Body of pancreas (tissue), 4 donors: ENCODE measurements around the gene S1PR2. TPM values are rescaled to one million over a fixed set of nuclear protein-coding genes. Genes with fewer than 3 reads are reported as not detected.

Experiments used
- ATAC-seq: fragments of 150-250 bp; one replicate; pipeline ENCODE4 v1.9.1; 2016
- DNase-seq, 4 donors: peaks; one replicate each; pipeline ENCODE4 v3.0.0-alpha.2; 2019
- H3K27ac ChIP-seq, 4 donors: fragments of 200-600 bp; sonication (generic); 1 replicate in 3 of 4; 2 replicates in 1 of 4; pipeline versions ENCODE4 v1.5.1 to v1.6.1; 2016 to 2019; ENCODE audit warnings: mild to moderate bottlenecking in 1 of 4, mixed read lengths in 1 of 4, moderate library complexity in 1 of 4
- H3K27me3 ChIP-seq, 2 donors: fragments of 200-600 bp; sonication (generic); one replicate each; pipeline ENCODE4 v1.6.0; 2016; ENCODE audit warnings: mild to moderate bottlenecking in 1 of 2
- H3K36me3 ChIP-seq, 2 donors: fragments of 200-600 bp; sonication (generic); replicated peaks in 1 of 2; 2 replicates each; pipeline ENCODE4 v1.5.1; 2016; ENCODE audit warnings: low read depth in 2 of 2; ENCODE audit not compliant: insufficient read depth in 1 of 2
- H3K4me1 ChIP-seq: fragments of 200-600 bp; sonication (generic); one replicate; pipeline ENCODE4 v1.6.0; 2016
- H3K4me3 ChIP-seq, 2 donors: fragments of 200-600 bp; sonication (generic); 1 replicate in 1 of 2; 2 replicates in 1 of 2; pipeline ENCODE4 v1.5.1; 2016 to 2019
- H3K9me3 ChIP-seq, 3 donors: fragments of 200-600 bp; sonication (generic); 1 replicate in 2 of 3; 2 replicates in 1 of 3; pipeline ENCODE4 v1.5.1; 2016
- POLR2A ChIP-seq, 3 donors: fragments of 450-650 bp; IDR thresholded peaks; one replicate each; pipeline ENCODE4 v1.6.1; 2016; ENCODE audit warnings: antibody characterized with exemption in 3 of 3, mild to moderate bottlenecking in 2 of 3
- WGBS, 2 donors: methylation state at CpG; one replicate each; pipeline ENCODE4 v1.1.5; 2017; 5-methylcytosine and 5-hydroxymethylcytosine counted together
- intact Hi-C: fragments of 100-400 bp; cut with DNase I; formaldehyde crosslinking; loops from one replicate; pipeline ENCODE4 v1.15.1; 2023
- total RNA-seq, 2 donors: library from RNA; depleted of rRNA; stranded (reverse); fragments of >200 nt; gene quantifications; one replicate each; pipeline ENCODE4 v1.1.0, GENCODE V29; 2016
- TF ChIP-seq, protein P1 (sequence below), 7 experiments: fragments of 450-650 bp in 4 of 7; fragments of 200-600 bp in 3 of 7; sonication (generic) in 3 of 7; IDR thresholded peaks; one replicate each; pipeline ENCODE4 v1.5.1; 2016 to 2019; ENCODE audit warnings: antibody characterized with exemption in 7 of 7

Gene S1PR2
- total RNA-seq, 2 donors from 2014 or later: 2.6 to 3.6 TPM

DNA sequence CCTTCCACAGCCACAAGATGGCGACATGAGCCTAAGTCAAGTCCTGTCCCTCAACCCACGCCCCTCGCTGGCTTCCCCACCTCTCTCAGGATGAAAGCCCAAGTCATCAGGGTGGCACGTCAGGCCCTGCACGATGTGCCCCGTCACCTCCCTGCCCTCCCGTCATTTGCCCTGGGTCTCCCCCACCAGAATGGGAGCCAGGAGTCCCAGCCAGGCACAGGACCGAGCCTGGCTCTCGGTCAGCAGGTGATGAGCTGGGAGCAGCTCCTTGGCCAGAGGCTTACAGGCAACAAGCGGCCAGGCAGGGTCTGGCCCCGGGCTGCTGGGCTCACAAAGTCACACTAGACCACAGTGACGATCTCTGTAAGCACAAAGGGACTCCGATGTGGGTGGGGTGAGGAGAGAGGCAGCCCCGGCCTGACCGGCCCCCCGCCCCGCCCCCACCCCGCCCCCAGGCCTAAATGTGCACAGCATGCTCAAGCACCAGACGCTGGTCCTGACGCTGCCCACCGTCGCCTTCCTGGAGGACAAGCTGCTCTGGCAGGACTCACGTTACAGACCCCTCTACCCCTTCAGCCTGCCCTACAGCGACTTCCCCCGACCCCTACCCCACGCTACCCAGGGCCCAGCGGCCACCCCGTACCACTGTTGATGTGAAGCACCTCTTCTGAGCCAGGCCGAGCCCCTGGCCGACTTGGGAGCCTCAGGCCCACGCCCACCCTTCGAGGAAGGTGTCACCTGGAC, 28.2 kb upstream of the S1PR2 start:
- no peak overlapping the region for H3K27ac ChIP-seq
- H3K4me3 ChIP-seq: no peak overlapping the region
- no peaks in the 10 kb centered on the region for H3K27me3 ChIP-seq
- H3K4me1 ChIP-seq: peaks cover 3% of the 10 kb centered on the region
- no peak for TF ChIP-seq POLR2A (IDR thresholded peaks at IDR 0.05)
- TF ChIP-seq, protein P1, sequence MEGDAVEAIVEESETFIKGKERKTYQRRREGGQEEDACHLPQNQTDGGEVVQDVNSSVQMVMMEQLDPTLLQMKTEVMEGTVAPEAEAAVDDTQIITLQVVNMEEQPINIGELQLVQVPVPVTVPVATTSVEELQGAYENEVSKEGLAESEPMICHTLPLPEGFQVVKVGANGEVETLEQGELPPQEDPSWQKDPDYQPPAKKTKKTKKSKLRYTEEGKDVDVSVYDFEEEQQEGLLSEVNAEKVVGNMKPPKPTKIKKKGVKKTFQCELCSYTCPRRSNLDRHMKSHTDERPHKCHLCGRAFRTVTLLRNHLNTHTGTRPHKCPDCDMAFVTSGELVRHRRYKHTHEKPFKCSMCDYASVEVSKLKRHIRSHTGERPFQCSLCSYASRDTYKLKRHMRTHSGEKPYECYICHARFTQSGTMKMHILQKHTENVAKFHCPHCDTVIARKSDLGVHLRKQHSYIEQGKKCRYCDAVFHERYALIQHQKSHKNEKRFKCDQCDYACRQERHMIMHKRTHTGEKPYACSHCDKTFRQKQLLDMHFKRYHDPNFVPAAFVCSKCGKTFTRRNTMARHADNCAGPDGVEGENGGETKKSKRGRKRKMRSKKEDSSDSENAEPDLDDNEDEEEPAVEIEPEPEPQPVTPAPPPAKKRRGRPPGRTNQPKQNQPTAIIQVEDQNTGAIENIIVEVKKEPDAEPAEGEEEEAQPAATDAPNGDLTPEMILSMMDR (IDR thresholded peaks at IDR 0.05): peak; percentile 46 to 83 (median 55)
- peaks cover 0 to 12% of the 10 kb centered on the region in 2 donors for H3K36me3 ChIP-seq
- DNase-seq (peak; percentile 87 to 94 (median 91)), ATAC-seq (peak; percentile 72)
- 54 to 58% methylated on average over 9 to 29 of the region's 32 CpGs for WGBS, 2 donors
- no peaks in the 10 kb centered on the region for H3K9me3 ChIP-seq
- intact Hi-C loops: loop anchor here (5.0 kb wide), 1 partner anchor 133 kb away; no protein-coding TSS in a partner anchor

DNA sequence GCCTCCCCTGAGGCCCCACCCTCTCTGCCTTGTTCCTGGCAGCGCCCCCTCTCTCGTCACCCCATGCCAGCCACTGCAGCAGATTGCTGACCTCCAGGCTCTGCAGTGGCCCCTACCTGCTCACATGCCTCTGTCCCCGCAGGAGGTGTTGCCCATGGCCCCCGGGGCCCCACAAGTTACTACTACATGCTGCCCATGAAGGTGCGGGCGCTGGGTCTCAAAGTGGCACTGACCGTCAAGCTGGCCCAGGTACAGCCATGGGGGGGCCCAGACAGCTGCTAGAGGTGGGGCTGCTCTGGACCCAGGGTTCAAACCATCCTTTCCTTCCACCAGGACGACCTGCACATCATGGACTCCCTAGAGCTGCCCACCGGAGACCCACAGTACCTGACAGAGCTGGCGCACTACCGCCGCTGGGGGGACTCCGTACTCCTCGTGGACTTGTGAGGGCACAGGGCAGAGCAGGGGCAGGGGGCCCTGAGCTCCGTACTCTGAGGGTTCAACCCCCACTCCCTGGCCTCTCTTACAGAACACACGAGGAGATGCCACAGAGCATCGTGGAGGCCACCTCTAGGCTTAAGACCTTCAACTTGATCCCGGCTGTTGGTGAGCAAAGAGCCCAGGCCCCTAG, 27.1 kb upstream of the S1PR2 start:
- DNase-seq (no peak), ATAC-seq (no peak)
- WGBS, 2 donors: 93% methylated on average over 18 of the region's 18 CpGs; no CpG with 5 or more reads in 1 of the 2 donors
- H3K27ac ChIP-seq: no peak overlapping the region
- H3K4me1 ChIP-seq: peaks cover 3% of the 10 kb centered on the region
- no peaks in the 10 kb centered on the region for H3K9me3 ChIP-seq
- H3K4me3 ChIP-seq: no peak overlapping the region
- peaks cover 0 to 12% of the 10 kb centered on the region in 2 donors for H3K36me3 ChIP-seq
- intact Hi-C loops: loop anchor here (5.0 kb wide), 1 partner anchor 134 kb away; no protein-coding TSS in a partner anchor
- H3K27me3 ChIP-seq: no peaks in the 10 kb centered on the region
- TF ChIP-seq, protein P1 (IDR thresholded peaks at IDR 0.05): no peak
- TF ChIP-seq POLR2A (IDR thresholded peaks at IDR 0.05): no peak

DNA sequence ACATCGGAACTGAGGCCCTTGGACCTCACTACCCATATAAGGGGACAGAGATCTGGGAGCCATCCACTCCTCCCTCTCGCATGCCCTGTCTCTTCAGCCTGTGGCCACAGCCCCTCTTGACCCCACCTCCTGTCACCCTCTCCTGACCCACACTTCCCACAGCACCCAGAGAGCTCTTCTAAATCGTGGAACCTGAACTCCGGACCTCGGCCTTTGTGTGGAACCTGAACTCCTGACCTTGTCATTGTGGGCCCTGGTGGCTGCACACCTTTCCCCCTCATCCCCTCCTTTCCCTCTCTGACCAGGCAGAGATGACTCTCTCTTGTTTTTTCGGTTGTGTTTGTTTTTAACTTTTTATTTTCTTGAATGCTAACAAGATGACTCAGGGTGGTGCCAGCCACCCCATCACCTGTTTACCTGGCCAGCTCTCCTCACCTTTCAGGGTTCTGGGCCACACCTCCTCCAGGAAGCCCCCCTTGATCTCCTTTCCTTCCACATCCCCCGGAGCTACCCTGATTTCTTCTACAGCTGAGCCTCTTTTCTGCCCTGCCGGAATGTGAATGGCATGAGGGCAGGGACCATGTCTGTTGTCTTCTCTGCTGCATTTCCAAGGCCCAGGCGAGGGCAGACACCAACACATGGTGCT, 26.0 kb upstream of the S1PR2 start:
- WGBS, 2 donors: 81 to 85% methylated on average over 9 of the region's 9 CpGs
- Histone ChIP-seq H3K4me3 (no peak overlapping the region), H3K36me3 (peaks cover 0 to 12% of the 10 kb centered on the region in 2 donors), H3K9me3 (no peaks in the 10 kb centered on the region), H3K4me1 (peaks cover 12% of the 10 kb centered on the region), H3K27me3 (no peaks in the 10 kb centered on the region), H3K27ac (no peak overlapping the region)
- intact Hi-C loops: loop anchor here (5.0 kb wide), 1 partner anchor 135 kb away; no protein-coding TSS in a partner anchor
- TF ChIP-seq, protein P1 (IDR thresholded peaks at IDR 0.05): no peak
- no peak for TF ChIP-seq POLR2A (IDR thresholded peaks at IDR 0.05)
- ATAC-seq (no peak), DNase-seq (no peak)

DNA sequence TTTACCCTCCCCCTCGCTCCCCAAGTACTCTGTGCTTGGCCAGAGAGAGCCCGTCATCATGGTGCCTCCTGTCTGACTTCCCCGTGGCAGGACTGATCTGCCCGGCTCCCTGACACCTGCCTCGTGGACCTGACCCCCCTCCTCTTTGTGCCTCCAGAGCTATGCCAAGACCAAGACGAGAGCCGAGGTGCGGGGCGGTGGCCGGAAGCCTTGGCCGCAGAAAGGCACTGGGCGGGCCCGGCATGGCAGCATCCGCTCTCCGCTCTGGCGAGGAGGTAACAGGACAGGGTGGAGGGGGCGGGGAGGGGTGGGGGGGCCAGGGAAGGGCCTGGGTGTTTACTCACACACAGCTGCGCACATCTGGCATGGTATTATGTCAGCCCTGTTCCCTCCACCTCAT, 25.4 kb upstream of the S1PR2 start:
- DNase-seq (no peak), ATAC-seq (no peak)
- Histone ChIP-seq H3K36me3 (peaks cover 0 to 12% of the 10 kb centered on the region in 2 donors), H3K27ac (no peak overlapping the region), H3K4me1 (peaks cover 12% of the 10 kb centered on the region), H3K27me3 (no peaks in the 10 kb centered on the region), H3K9me3 (no peaks in the 10 kb centered on the region), H3K4me3 (no peak overlapping the region)
- intact Hi-C loops: loop anchor here (5.0 kb wide), 1 partner anchor 136 kb away; no protein-coding TSS in a partner anchor
- TF ChIP-seq POLR2A (IDR thresholded peaks at IDR 0.05): no peak
- TF ChIP-seq, protein P1 (IDR thresholded peaks at IDR 0.05): no peak
- WGBS, 2 donors: 75 to 90% methylated on average over 5 to 16 of the region's 18 CpGs
